HG03558 (cell line): ENCODE results near the gene CRADD.
"Not testable (repeated sequence)": the region's sequence is repeated elsewhere in the genome, so short reads cannot be mapped to it uniquely, and the experiment has no call there.

Experiments
- ATAC-seq: cut with Tn5 transposase; IDR thresholded peaks from one replicate; pipeline ENCODE4 v1.9.1; 2021; ENCODE audit warnings: moderate number of reproducible peaks; ENCODE audit not compliant: unreplicated experiment; ENCODE audit errors: extremely low read depth

The CRADD gene

DNA sequence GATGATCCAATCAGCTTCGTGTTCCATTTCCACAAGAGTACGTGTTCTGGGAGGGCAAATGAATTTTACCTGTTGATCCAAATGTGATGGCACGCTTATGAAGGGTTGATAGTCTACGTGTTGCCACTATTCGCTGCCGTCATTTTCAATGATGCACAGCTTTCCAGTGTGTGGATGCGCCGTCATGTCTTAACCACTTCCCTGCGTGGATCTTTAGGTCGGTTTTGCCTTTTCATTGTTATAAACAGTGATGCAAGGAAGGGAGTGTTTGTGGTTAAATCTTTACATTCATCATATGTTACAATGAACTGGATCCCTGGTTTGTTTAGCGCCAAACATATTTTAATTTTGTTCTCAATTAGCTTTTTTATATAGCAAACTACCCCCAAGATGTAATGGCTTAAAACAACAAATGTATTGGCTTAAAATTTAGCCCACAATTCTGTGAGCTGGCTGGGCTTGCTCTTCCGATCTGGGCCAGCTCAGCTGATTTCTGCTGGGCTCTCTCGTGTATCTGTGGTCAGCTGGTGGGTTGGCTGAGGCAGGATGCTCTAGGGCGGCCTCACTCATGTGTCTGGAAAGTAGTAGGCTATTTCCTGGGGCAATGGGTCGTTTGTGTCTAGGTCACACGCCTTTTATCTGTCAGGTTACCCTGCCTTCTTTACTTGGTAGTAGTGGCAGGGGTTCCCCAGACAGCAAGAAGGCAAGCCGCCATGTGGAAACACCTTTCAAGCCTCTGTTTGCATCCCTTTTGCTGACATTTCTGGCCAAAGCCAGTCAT lies 176.7 kb downstream of the CRADD start:
- no peak for ATAC-seq

DNA sequence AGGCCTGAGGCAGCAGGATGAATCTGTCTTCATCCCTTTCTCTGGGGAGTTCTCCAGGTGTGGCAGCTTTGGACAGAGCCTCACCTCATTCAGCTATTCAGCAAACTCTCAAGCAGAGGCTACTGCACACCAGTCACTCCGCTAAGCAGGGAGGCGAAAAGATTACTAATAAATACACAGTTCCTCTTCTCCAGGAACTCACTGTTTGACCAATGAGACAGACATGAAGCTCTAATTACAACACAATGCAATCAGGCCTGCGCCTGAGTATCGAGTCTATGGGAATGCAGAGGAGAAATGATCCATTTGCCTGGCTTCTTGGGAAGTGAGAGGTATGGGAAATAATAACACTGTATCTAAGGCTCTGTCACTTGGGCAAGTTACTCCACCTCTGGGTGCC lies 178.1 kb downstream of the CRADD start:
- no peak for ATAC-seq

GRCh38 chr12:93856611-93857010 lies 179.4 kb downstream of the CRADD start:
- no peak for ATAC-seq

- no peak for ATAC-seq
Observed at GRCh38 chr12:93857279-93857938, 180.2 kb downstream of the CRADD start.

GRCh38 chr12:93857991-93858447 lies 180.8 kb downstream of the CRADD start:
- ATAC-seq, result no peak

GRCh38 chr12:93860668-93861373 lies 183.6 kb downstream of the CRADD start:
- no peak for ATAC-seq

- ATAC-seq, result no peak
Observed at GRCh38 chr12:93862424-93862823, 185.2 kb downstream of the CRADD start.

DNA sequence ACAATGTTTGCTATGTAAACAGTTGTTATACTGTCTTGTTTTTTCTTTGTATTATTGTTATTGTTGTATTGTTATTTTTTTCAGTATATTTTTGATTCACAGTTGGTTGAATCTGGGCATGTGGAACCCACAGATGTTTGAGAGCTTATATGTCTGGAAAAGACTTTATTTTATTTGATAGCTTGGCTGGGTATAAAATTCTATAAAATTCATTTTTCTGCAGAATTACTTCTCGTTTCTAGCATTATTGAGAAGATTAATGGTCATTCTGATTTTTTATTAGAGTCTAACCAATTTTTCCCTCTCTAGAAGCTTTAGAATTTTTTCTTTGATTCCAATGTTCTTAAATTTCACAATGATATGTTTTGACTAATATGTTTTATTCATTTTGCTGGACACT lies 188.6 kb downstream of the CRADD start:
- no peak for ATAC-seq

DNA sequence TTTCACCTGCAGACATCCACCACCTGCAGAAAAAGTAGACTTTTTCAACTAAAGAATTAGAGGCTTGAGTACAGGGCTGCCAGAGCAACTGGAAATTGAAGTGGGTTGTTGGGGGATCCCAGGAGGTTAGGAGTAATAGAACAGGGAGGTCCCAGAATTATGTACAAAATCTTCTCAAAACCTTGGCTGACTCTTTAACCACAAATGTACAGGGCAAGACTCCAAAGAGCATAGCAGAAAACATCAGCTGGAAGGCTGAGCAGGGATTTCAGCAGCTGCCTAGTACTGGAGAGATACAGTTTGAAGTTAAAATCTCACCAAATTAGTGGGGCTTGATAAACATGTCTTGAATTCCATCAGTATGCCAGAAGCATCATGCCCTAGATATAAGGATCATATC lies 191.6 kb downstream of the CRADD start:
- no peak for ATAC-seq

- ATAC-seq, result no peak
Observed at GRCh38 chr12:93870020-93870795, 193.0 kb downstream of the CRADD start.

- not testable (repeated sequence) for ATAC-seq
Observed at GRCh38 chr12:93871566-93871965, 194.4 kb downstream of the CRADD start.

DNA sequence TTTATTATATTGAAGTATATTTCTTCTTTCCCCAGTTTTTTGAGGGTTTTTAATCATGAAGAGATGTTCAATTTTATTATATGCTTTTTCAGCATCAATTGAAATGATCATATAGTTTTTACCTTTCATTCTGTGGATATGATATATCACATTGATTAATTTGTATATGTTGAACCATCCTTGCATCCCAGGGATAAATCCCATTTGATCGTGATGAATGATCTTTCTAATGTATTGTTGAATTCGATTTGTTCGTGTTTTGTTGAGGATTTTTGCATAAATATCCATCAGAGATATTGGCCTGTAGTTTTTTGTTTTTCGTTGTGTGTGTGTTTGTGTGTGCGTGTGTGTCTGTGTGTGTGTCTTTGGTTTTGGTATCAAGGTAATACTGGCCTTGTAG lies 196.4 kb downstream of the CRADD start:
- no peak for ATAC-seq

GRCh38 chr12:93875157-93875556 lies 198.0 kb downstream of the CRADD start:
- ATAC-seq, result no peak

DNA sequence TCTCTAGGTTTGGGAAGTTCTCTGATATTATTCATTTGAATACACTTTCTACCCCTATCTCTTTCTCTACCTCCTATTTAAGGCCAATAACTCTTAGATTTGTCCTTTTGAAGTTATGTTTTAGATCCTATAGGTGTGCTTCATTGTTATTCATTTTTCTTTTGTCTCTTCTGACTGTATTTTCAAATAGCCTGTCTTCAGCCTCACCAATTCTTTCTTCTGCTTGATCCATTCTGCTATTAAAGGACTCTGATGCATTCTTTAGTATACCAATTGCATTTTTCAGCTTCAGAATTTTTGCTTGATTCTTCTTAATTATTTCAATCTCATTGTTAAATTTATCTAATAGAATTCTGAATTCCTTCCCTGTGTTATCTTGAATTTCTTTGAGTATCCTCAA lies 199.2 kb downstream of the CRADD start:
- no peak for ATAC-seq

DNA sequence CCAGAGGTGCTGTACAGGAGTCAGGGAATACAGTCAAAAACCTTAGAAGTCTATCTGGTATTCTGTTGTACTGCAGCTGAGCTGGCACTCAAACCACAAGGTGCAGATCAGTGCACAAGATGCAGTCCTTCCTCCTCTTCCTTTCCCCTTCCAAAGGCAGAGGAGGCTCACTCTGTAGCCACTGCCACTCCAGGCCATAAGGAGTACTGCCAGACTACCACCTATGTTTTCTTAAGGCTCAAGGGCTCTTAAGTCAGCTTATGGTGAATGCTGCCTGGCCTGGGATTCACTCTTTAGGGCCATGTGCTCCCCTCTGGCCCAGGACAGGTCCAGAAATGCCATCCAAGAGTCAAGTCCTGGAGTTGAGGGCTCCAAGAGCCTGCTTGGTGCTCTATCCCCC lies 200.3 kb downstream of the CRADD start:
- ATAC-seq, result no peak

- ATAC-seq, result no peak
Observed at GRCh38 chr12:93879476-93880421, 202.6 kb downstream of the CRADD start.

DNA sequence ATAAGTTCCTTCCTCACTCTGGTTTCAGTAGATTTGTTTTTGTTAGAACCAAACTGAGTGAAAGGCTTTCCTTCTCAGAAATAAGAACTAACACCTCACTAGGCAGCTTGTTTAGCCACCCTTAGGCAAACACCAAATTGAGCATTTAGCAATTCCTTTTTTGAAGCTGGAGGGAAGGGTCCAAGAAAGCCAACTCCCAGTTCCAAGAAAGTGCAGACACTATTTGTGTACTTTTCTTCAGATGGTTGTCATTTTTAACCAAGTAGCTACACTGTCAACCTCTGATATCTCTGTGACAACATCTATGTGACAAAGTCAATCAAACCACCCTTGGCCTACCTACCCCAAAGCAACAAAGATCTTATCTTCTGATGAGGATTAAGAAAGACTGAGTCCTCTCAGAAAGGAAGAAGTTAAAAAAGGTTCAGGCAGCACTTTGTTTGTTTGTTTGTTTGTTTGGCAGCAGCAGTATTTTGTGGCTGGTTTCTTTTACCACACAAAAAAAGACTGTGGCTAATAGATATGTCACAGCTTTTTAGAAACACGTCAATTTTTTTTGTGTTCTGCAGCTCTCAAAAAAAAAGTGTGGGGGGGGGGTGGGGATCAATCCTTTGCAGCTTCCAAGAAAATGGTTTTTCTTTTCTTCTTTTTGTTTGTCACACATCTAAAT lies 203.8 kb downstream of the CRADD start:
- no peak for ATAC-seq

DNA sequence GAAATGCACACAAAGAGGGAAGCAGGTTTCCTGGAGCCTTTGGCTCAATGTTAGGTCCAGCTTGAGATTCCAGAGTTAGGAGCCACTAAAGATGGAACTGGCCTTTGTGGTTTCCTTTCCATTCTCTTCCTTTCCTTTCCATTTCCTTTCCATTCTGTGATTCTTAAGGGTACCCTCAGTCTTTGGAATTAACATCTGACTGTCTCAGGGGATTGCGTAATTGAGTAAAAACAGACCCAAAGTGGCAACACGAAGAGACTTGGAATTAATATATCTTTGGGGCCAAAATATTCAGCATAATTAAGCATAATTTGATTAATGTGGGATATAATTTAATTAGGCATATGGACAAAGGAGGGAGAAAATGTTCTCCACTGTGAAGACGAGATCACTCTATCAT lies 205.6 kb downstream of the CRADD start:
- ATAC-seq, result no peak
